CD8-positive, alpha-beta memory T cell (primary cell): ENCODE data around the gene CDCA4. TPM values are rescaled to one million over a fixed set of nuclear protein-coding genes. Genes with fewer than 3 reads are reported as not detected.
A peak's percentile ranks its signal among the peaks of the same experiment; 100 is the strongest.

Experiments
- CTCF ChIA-PET: fragments of 350-600 bp; sonication (Branson Sonifier 250); formaldehyde crosslinking; loops from one replicate; lab custom pipeline; 2021; ENCODE audit warnings: antibody characterized with exemption; lab: Charles Lee
- POLR2A ChIA-PET: fragments of 350-600 bp; sonication (Branson Sonifier 250); formaldehyde crosslinking; loops from one replicate; lab custom pipeline; 2021; ENCODE audit warnings: antibody characterized with exemption; lab: Charles Lee
- DNase-seq, 5 donors: peaks; one replicate each; pipeline versions ENCODE4 v3.0.0 to v3.0.0-alpha.2; 2020 to 2022; ENCODE audit warnings: mixed read lengths in 1 of 5
- H3K27ac ChIP-seq: one replicate; pipeline ENCODE4 v1.7.0; 2013; ENCODE audit warnings: low read depth, mild to moderate bottlenecking, low read length, moderate library complexity
- H3K27me3 ChIP-seq: 2 replicates; pipeline ENCODE4 v1.7.0; 2013; ENCODE audit warnings: low read length, mild to moderate bottlenecking; ENCODE audit not compliant: insufficient read depth, poor library complexity, severe bottlenecking
- H3K36me3 ChIP-seq: 2 replicates; pipeline ENCODE4 v1.7.0; 2013; ENCODE audit warnings: mild to moderate bottlenecking, low read length, moderate library complexity; ENCODE audit not compliant: insufficient read depth
- H3K4me1 ChIP-seq: 2 replicates; pipeline ENCODE4 v1.7.0; 2013; ENCODE audit warnings: mild to moderate bottlenecking, low read length, moderate library complexity; ENCODE audit not compliant: insufficient read depth
- H3K4me3 ChIP-seq: 2 replicates; pipeline ENCODE4 v1.7.0; 2013; ENCODE audit warnings: mild to moderate bottlenecking, low read length
- H3K9me3 ChIP-seq: 2 replicates; pipeline ENCODE4 v1.7.0; 2013; ENCODE audit warnings: mild to moderate bottlenecking, low read length
- H3K27ac Mint-ChIP-seq, 8 donors: one replicate each; pipeline ENCODE4 v1.8.0; 2020 to 2021; ENCODE audit warnings: mixed read lengths in 8 of 8, mild to moderate bottlenecking in 6 of 8, inconsistent platforms in 3 of 8, moderate library complexity in 3 of 8
- H3K27me3 Mint-ChIP-seq, 2 donors: one replicate each; pipeline ENCODE4 v1.8.0; 2020 to 2021; ENCODE audit warnings: mixed read lengths in 2 of 2, mild to moderate bottlenecking in 1 of 2, moderate library complexity in 1 of 2
- H3K36me3 Mint-ChIP-seq, 3 donors: one replicate each; pipeline ENCODE4 v1.8.0; 2020 to 2021; ENCODE audit warnings: mixed read lengths in 3 of 3, inconsistent platforms in 1 of 3, mild to moderate bottlenecking in 1 of 3
- H3K4me1 Mint-ChIP-seq, 3 donors: one replicate each; pipeline ENCODE4 v1.8.0; 2020 to 2021; ENCODE audit warnings: mixed read lengths in 3 of 3, inconsistent platforms in 1 of 3, mild to moderate bottlenecking in 1 of 3
- H3K4me3 Mint-ChIP-seq, 7 donors: one replicate each; pipeline ENCODE4 v1.8.0; 2020 to 2021; ENCODE audit warnings: mixed read lengths in 7 of 7, mild to moderate bottlenecking in 6 of 7, moderate library complexity in 4 of 7, inconsistent platforms in 2 of 7
- H3K9me3 Mint-ChIP-seq, 5 donors: one replicate each; pipeline ENCODE4 v1.8.0; 2020 to 2022; ENCODE audit warnings: mixed read lengths in 5 of 5, mild to moderate bottlenecking in 3 of 5, moderate library complexity in 2 of 5, inconsistent platforms in 1 of 5
- polyA plus RNA-seq: library from polyadenylated mRNA; unstranded; fragments of 300-500 nt; fragmentation: Illumina TruSeq; gene quantifications from one replicate; pipeline ENCODE4 v1.2.3, GENCODE V29; 2021
- total RNA-seq, 2 experiments: library from RNA; stranded (reverse); gene quantifications; one replicate each; pipeline ENCODE4 v1.2.3, GENCODE V29; 2021

Gene CDCA4
- total and polyA plus RNA-seq, 3 experiments from 2014 or later = 23.8 to 76.7 (median 73.0) TPM

DNA sequence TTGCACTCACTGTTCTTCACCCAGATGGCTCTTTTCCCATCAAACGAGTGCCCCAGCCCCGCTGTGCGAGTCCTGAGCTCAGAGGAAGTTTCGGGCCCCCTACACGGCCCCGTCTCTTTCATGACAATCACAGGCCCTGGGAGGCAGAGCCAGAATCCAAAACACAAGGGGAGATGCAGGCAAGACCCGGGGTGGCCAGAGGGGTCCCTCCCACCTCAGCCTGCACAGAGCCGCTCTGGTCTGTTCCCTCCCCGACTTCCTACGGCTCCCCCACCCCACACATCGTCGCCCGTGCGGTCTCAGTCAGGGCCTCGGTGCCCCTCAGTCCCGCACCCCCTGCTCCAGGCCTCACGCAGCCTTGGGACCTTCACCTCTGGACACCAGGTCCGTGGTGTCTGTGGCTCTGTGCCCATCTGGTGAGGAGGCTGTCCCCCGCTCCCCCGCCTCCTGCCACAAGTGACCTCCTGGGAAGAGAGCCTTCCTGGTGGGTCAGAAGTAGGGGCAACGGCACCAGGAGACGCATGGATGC lies 35.5 kb upstream of the CDCA4 start:
- Mint-ChIP-seq H3K27ac (peak overlapping the region in 4 of 8 donors; percentile 12 to 82 (median 32)), H3K27me3 (no peaks in the 10 kb centered on the region), H3K9me3 (no peaks in the 10 kb centered on the region), H3K4me3 (no peak overlapping the region), H3K4me1 (peaks cover 24 to 58% (median 35%) of the 10 kb centered on the region in 3 donors), H3K36me3 (peaks cover 5 to 69% (median 8%) of the 10 kb centered on the region in 3 donors)
- Histone ChIP-seq H3K36me3 (peaks cover 22% of the 10 kb centered on the region), H3K9me3 (no peaks in the 10 kb centered on the region), H3K4me1 (peaks cover 36% of the 10 kb centered on the region), H3K4me3 (no peak overlapping the region), H3K27me3 (no peaks in the 10 kb centered on the region), H3K27ac (no peak overlapping the region)
- no peak for DNase-seq
- POLR2A ChIA-PET = no interaction called here
- CTCF ChIA-PET = interaction anchor here (1.1 to 12.5 kb wide), 3 partner anchors 9 to 315 kb away, joined by 3 to 153 read pairs (median 106); no protein-coding TSS in a partner anchor

DNA sequence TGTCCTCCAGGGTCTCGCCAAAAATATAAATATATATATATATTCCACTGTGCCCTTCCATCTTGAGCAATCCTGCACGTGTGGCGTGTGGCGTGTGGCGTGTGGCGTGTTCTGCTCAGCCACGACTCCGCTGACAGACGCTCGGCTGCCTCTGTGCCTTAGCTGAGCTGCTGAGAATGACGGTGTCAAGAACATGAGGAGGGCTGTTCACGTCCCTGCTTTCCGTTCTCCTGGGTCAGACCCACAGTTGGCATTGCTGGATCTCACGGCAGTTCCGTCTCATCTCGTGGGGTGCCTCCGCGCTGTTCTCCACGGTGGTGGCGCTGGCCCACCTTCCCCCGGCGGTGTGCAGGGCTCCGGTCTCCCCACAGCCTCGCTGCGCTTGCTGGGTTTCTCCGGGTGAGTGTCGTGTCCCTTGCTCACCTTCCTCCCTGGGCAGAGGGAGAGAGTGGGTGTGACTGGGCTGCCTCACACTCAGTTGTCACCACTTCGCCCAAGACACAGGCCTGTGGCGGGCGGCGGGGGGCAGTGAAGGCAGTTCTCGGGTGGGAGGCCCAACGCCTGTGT lies 34.9 kb upstream of the CDCA4 start:
- POLR2A ChIA-PET = no interaction called here
- peaks cover 5 to 75% (median 8%) of the 10 kb centered on the region in 3 donors for H3K36me3 Mint-ChIP-seq

DNA sequence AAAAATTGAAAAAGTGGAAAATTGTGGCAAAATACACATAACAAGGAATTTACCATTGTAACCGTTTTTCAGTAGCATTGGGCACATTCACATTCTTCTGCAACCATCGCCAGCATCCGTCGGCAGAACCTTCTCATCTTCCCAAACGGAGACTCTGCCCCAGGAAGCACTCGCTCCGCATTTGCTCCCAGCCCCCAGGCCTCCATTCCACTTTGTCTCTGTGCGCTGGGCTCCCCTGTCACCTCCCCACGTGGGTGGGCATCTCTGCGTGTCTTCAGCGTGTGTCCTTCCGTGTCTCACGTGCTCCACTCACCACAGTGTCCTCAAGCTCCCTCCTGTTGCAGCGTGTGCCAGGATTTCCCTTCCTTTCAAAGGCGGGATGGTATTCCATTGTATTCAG lies 34.5 kb upstream of the CDCA4 start:
- peak overlapping the region in 1 of 7 donors; percentile 41 for H3K4me3 Mint-ChIP-seq
- peak overlapping the region in 3 of 8 donors; percentile 18 to 62 (median 43) for H3K27ac Mint-ChIP-seq
- POLR2A ChIA-PET = no interaction called here
- no peaks in the 10 kb centered on the region for H3K9me3 Mint-ChIP-seq
- Histone ChIP-seq H3K27ac (no peak overlapping the region), H3K9me3 (no peaks in the 10 kb centered on the region), H3K4me1 (peaks cover 25% of the 10 kb centered on the region), H3K27me3 (no peaks in the 10 kb centered on the region), H3K36me3 (peaks cover 32% of the 10 kb centered on the region), H3K4me3 (no peak overlapping the region)
- H3K27me3 Mint-ChIP-seq = no peaks in the 10 kb centered on the region
- no peak for DNase-seq
- H3K36me3 Mint-ChIP-seq = peaks cover 5 to 80% (median 8%) of the 10 kb centered on the region in 3 donors
- CTCF ChIA-PET = interaction anchor here (2.3 to 2.7 kb wide), 2 partner anchors 11 to 79 kb away, joined by 7 to 11 read pairs; partner anchors contain the start of gene GPR132
- H3K4me1 Mint-ChIP-seq = peaks cover 18 to 51% (median 34%) of the 10 kb centered on the region in 3 donors

More for the DNA sequence above, 34.9 kb upstream of the CDCA4 start:
- H3K9me3 ChIP-seq = no peaks in the 10 kb centered on the region
- H3K36me3 ChIP-seq = peaks cover 28% of the 10 kb centered on the region
- Mint-ChIP-seq H3K4me1 (peaks cover 23 to 56% (median 38%) of the 10 kb centered on the region in 3 donors), H3K4me3 (no peak overlapping the region), H3K9me3 (no peaks in the 10 kb centered on the region), H3K27ac (peak overlapping the region in 4 of 8 donors; percentile 12 to 82 (median 40)), H3K27me3 (no peaks in the 10 kb centered on the region)
- DNase-seq = no peak
- CTCF ChIA-PET = interaction anchor here (2.3 kb wide), 1 partner anchor 80 kb away, joined by 7 read pairs; no protein-coding TSS in a partner anchor
- H3K27ac ChIP-seq = no peak overlapping the region
- H3K27me3 ChIP-seq = no peaks in the 10 kb centered on the region
- peaks cover 30% of the 10 kb centered on the region for H3K4me1 ChIP-seq
- H3K4me3 ChIP-seq = no peak overlapping the region

DNA sequence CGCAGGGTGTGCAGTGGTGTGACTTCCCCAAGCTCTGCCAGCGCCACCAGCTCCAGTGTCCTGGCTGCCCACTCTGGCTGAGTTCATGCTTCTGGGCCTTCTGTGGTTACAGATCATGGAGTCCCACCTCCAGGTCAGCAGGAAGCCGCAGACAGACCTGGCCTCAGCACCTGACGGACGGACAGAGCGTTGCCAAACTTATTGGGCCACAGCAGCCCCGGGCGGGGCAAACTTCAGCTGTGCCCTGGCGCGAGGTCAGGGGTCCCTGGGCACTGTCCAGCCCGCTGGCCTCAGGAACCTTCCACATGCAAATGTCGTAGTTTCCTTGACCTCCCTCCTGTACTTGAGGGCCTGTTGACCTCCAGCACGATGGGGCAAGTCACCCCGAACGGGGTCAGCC lies 33.1 kb upstream of the CDCA4 start:
- Mint-ChIP-seq H3K27me3 (no peaks in the 10 kb centered on the region), H3K4me3 (no peak overlapping the region), H3K27ac (peak overlapping the region in 5 of 8 donors; percentile 43 to 79 (median 69)), H3K36me3 (peaks cover 0 to 85% (median 8%) of the 10 kb centered on the region in 3 donors), H3K9me3 (no peaks in the 10 kb centered on the region), H3K4me1 (peaks cover 7 to 38% (median 20%) of the 10 kb centered on the region in 3 donors)
- no peak for DNase-seq
- no peaks in the 10 kb centered on the region for H3K27me3 ChIP-seq
- ChIA-PET POLR2A (no interaction called here), CTCF (interaction anchor here (1.0 to 2.7 kb wide), 5 partner anchors 8 to 78 kb away, joined by 4 to 11 read pairs (median 7); partner anchors contain the start of gene GPR132)
- H3K4me1 ChIP-seq = peaks cover 12% of the 10 kb centered on the region
- H3K27ac ChIP-seq = no peak overlapping the region
- no peak overlapping the region for H3K4me3 ChIP-seq
- no peaks in the 10 kb centered on the region for H3K9me3 ChIP-seq
- peaks cover 39% of the 10 kb centered on the region for H3K36me3 ChIP-seq

- H3K4me1 Mint-ChIP-seq = peaks cover 5 to 32% (median 18%) of the 10 kb centered on the region in 3 donors
- H3K27me3 ChIP-seq = no peaks in the 10 kb centered on the region
- peaks cover 0 to 84% (median 8%) of the 10 kb centered on the region in 3 donors for H3K36me3 Mint-ChIP-seq
- ChIA-PET POLR2A (no interaction called here), CTCF (interaction anchor here (1.5 to 2.7 kb wide), 4 partner anchors 8 to 77 kb away, joined by 5 to 11 read pairs (median 8); partner anchors contain the start of gene GPR132)
- H3K4me3 Mint-ChIP-seq = no peak overlapping the region
- no peaks in the 10 kb centered on the region for H3K9me3 ChIP-seq
- DNase-seq = no peak
- H3K4me3 ChIP-seq = no peak overlapping the region
- H3K9me3 Mint-ChIP-seq = no peaks in the 10 kb centered on the region
- H3K27ac Mint-ChIP-seq = peak overlapping the region in 4 of 8 donors; percentile 43 to 74 (median 60)
- no peak overlapping the region for H3K27ac ChIP-seq
- H3K27me3 Mint-ChIP-seq = peaks cover 0 to 2% of the 10 kb centered on the region in 2 donors
- peaks cover 39% of the 10 kb centered on the region for H3K36me3 ChIP-seq
- H3K4me1 ChIP-seq = peaks cover 6% of the 10 kb centered on the region
Measured at GRCh38 chr14:105053421-105053820, 32.5 kb upstream of the CDCA4 start.

GRCh38 chr14:105052110-105052458 lies 31.2 kb upstream of the CDCA4 start:
- H3K36me3 ChIP-seq = peaks cover 35% of the 10 kb centered on the region
- H3K9me3 ChIP-seq = no peaks in the 10 kb centered on the region
- H3K4me1 ChIP-seq = no peaks in the 10 kb centered on the region
- no peaks in the 10 kb centered on the region for H3K27me3 ChIP-seq
- DNase-seq = no peak
- Mint-ChIP-seq H3K36me3 (peaks cover 0 to 78% (median 4%) of the 10 kb centered on the region in 3 donors), H3K9me3 (no peaks in the 10 kb centered on the region), H3K4me1 (peaks cover 2 to 28% (median 13%) of the 10 kb centered on the region in 3 donors), H3K27me3 (peaks cover 0 to 2% of the 10 kb centered on the region in 2 donors), H3K4me3 (no peak overlapping the region), H3K27ac (peak overlapping the region in 3 of 8 donors; percentile 44 to 84 (median 47))
- CTCF ChIA-PET = interaction anchor here (2.3 kb wide), 1 partner anchor 34 kb away, joined by 8 read pairs; no protein-coding TSS in a partner anchor
- H3K27ac ChIP-seq = no peak overlapping the region
- POLR2A ChIA-PET = no interaction called here
- H3K4me3 ChIP-seq = no peak overlapping the region

DNA sequence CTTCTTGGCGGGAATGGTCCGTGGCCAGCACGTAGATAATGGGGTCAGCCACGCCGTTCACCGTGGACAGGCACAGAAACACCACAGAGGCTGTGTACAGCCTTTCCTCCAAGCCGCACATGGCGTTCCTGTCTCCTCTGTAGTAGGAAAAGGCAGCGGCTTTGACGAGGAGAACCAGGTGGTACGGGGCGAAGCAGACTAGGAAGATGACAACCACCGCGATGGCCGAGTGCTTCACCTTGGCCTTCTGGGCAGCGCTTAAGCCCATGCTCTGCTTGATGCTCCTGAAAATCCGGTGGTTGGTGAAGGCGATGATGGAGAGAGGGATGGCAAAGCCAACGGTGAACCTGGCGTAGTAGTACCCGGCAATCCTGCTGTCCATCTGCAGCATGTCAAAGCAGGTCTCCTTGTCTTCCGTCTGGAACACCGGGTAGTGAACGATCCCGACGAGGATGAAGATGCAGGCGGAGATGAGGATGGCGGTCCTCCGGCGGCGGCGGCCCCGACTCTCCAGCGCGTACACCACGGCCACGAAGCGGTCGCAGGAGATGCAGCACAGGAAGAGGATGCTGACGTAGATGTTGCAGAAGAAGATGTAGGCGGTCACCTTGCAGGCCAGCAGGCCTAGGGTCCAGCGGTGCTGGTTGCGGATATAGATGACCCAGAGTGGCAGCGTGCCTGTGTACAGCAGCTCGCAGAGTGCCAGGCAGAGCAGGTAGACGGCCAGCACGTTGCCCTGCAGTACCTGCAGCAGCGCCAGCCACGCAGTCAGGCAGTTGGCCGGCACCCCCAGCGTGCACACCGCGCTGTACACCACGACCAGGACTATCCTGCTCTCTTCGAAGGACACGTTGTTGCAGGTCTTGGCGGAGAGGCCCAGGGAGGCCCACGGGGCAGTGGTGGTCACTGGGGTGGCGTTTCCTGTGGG lies 30.6 kb upstream of the CDCA4 start:
- ChIA-PET CTCF (interaction anchor here (2.3 kb wide), 1 partner anchor 35 kb away, joined by 8 read pairs; no protein-coding TSS in a partner anchor), POLR2A (no interaction called here)
- no peaks in the 10 kb centered on the region for H3K9me3 ChIP-seq
- no peak overlapping the region for H3K4me3 Mint-ChIP-seq
- no peaks in the 10 kb centered on the region for H3K27me3 ChIP-seq
- peaks cover 0 to 72% (median 3%) of the 10 kb centered on the region in 3 donors for H3K36me3 Mint-ChIP-seq
- peak overlapping the region in 6 of 8 donors; percentile 23 to 84 (median 42) for H3K27ac Mint-ChIP-seq
- H3K4me1 Mint-ChIP-seq = peaks cover 2 to 25% (median 9%) of the 10 kb centered on the region in 3 donors
- H3K27me3 Mint-ChIP-seq = peaks cover 0 to 2% of the 10 kb centered on the region in 2 donors
- no peak overlapping the region for H3K27ac ChIP-seq
- no peaks in the 10 kb centered on the region for H3K9me3 Mint-ChIP-seq
- H3K4me1 ChIP-seq = no peaks in the 10 kb centered on the region
- H3K4me3 ChIP-seq = no peak overlapping the region
- DNase-seq = no peak
- H3K36me3 ChIP-seq = peaks cover 35% of the 10 kb centered on the region
